NCI-H82 treated with DMSO at 0.1 percent for 48 hours (cell line): Measurements from ENCODE around the gene NKIRAS1.

Source experiments
- DNase-seq: peaks from one replicate; lab custom pipeline; 2025; ENCODE audit not compliant: unreplicated experiment; lab: John Stamatoyannopoulos, UW

Gene NKIRAS1

DNA sequence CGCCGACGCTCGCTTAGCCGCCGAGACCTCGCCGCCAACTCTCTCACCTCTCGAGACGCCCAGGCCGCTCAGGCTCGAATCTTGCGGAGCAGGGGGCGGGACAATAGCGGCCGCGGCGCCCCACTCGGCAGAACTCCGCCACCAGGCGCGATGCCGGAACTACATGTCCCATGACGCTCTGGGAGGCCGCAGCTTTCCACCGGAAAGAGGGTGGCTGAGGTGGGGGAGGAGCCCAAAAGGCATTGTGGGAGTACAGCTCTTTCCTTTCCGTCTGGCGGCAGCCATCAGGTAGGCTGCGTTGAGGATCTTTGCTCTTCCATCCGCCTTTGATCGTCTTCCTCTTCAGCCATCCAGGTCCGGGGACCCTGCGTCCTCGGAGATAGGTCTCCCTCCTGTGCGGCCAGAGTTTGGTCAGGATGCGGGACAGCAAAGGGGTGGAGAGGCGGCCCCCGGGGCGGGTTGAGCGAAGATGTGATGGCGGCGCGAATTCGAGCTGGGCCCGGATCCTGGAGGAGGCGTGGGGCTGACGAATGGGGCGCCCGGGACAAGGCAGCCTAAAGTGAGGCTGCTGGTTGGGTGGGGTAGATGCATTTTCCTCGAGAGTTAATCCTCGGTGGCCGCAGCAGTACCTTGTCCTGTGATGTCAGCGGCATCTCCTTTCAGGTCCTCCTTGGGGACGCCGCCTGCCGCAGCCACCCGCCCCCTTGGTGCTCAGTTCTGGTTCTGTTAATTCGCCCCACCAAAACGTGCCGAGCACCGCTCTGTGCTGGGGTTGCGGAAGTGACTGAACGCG is at the start of gene NKIRAS1, which contains the start of gene RPL15:
NKIRAS1 (minus strand) TSS at position 105 of the 793 bp plus-strand sequence. CDS start 6,086 bp downstream, outside the sequence.
RPL15 (plus strand) TSS at position 247 of the 793 bp plus-strand sequence. CDS start 728 bp downstream, outside the sequence.
- DNase-seq = peak; percentile 88

DNA sequence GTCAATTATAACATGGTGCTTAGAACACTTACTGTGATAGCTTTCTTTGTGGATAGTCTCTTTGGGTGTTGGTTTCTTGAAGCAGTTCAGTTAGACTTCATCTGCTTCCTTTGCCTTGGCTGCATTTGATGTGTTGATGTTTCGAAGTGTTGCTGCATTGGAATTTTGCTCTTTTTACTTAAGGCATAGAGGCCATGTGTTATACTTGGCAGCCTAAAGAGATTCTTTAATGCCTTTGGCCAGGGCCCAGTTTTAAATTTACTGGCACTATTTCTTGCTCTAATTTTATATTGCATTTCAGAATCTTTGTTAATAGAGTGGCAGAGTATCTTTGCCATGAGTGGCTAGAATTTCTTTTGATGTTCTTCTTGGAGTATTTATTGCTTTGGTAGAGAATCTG is 49.5 kb upstream of the NKIRAS1 start:
- no peak for DNase-seq

GRCh38 chr3:23964537-23965235 is 47.9 kb upstream of the NKIRAS1 start:
- DNase-seq = no peak

DNA sequence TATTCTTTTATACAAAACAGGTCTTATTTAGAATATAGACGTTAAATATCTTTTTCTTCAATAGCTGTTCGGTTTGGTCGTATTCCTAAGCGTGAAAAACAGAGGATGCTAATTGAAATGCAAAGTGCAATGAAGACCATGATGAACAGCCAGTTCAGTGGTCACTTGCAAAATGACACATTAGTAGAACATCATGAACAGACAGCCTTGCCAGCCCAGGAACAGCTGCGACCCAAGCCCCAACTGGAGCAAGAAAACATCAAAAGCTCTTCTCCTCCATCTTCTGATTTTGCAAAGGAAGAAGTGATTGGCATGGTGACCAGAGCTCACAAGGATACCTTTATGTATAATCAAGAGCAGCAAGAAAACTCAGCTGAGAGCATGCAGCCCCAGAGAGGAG is 45.1 kb upstream of the NKIRAS1 start:
- no peak for DNase-seq

DNA sequence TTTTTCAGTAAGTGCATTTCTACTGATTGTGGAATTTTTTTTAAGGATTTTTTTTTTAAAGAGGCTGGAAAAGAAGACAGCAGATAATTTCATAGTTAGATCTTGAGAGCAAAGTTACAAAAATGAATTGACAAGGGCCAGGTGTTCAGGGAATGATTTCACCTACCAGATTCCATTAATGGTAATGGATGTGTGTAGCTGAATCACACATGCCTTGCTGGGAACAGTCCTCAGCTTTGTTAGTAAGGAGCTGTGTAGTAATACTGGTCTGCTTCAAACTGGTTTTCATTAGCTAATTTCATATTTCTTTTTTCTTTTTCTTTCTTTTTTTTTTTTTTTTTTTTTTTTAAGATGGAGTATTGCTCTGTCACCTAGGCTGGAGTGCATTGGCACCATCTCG is 44.3 kb upstream of the NKIRAS1 start:
- no peak for DNase-seq

DNA sequence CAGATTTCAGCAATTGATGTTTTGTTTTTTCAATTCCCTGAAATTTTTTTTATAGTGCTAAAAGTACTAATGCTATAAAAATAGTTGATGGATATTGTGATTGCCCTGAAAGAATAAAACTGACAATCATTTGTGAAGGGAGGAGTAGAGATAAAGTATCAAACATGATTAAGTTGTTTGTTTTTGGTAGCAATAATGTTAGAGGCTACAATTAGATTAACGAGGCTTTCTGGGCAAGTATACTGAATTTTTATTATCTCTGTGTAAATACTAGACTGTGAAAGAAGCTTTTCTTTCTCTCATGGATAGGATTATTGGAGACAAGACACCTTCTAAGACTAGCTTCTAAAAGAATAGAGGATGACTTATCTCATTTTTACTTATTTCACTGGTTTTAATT is 43.9 kb upstream of the NKIRAS1 start:
- DNase-seq = no peak

GRCh38 chr3:23959135-23959900 is 42.5 kb upstream of the NKIRAS1 start:
- no peak for DNase-seq

DNA sequence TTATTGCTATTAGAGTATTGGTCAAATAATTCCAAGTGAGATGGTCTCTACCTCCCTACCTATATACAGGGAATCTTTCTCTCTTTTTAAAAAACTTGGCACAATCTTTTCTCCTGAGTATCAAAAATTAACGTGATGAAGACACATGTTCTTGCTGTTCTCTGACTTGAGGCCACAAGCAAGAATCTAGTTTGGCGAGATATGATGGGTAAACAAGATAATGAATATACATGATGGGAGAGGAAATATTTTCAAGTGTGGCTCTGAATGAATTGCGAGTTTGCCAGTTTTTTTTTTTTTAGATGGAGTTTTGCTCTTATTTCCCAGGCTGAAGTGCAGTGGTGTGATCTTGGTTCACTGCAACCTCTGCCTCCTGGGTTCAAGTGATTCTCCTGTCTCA is 39.9 kb upstream of the NKIRAS1 start:
- no peak for DNase-seq

DNA sequence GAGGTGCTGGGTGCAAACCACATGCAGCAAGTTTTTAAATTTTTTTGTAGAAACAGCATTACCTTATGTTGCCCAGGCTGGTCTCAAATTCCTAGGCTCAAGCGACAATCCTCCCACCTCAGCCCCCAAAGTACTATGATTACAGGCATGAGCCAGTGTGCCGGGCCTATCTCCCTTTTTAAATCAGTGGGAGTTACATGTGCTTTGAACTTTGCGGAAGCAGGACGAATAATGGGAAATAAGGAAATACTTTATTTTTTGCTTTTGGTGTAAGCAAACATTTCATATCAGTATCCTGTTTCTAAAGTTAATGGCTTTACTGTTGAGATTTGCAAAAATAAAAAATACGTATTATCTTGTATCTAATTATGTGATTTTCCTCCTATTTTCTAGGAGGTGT is 37.4 kb upstream of the NKIRAS1 start:
- DNase-seq = no peak

- DNase-seq = no peak
Measured at GRCh38 chr3:23953523-23953922, 36.7 kb upstream of the NKIRAS1 start.

DNA sequence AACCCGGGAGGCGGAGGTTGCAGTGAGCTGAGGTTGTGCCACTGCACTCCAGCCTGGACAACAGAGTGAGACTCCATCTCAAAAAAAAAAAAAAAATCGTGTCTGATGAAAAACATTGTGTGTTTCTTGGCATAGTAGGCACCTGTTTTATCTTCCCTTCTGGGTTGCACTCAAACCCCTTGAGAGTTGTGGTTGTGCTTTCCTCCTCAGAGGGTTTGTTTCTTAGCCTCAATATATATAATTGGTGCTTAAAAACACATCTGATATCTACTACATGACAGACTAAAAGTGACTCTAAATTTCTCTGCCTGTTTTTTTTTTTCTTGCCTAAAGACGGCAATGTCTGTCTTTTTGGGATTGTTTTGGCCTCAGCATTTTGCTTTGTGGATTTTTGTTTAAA is 35.9 kb upstream of the NKIRAS1 start:
- DNase-seq = no peak

GRCh38 chr3:23950293-23950692 is 33.5 kb upstream of the NKIRAS1 start:
- DNase-seq = no peak

- DNase-seq = no peak
Measured at GRCh38 chr3:23949784-23950183, 33.0 kb upstream of the NKIRAS1 start.

- no peak for DNase-seq
Measured at GRCh38 chr3:23948761-23949160, 32.0 kb upstream of the NKIRAS1 start.

DNA sequence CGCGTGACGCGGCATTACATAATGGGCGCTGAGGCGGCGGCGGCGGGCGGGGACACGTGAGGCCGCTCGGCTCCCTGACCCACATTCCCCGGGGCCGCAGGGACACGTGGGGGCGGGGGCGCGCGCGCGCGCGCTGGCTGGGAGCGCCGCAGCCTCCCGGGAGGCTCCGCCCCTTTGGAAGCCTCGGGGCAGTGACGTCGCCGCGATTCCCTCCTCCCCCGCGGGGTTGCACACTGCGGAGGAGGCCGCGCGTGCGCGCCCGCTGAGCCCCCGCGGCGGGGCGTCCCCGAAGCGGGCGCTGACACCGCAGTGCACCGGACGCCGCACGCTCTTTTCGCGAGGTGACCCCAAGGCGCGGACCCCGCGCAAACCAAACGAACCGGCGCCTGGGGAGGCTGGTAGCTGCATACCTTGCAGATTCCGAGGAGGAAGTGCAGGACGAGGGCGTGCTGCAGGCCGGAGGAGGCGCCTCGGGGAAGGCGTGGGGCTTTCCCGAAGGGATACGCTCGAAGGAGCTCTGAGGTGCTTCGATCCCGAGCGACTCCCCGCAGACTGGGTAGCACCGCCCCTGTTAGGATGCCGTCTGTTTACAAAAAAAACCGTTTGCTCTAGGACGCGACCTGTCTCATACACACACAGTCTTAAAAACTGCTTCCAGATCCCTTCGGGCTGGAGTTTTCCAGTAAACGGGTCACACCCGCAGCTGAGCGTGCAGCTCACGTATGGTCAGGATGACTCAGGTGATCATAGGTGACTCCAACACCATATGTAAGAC is 29.3 kb upstream of the NKIRAS1 start:
- DNase-seq = peak; percentile 71

- DNase-seq = no peak
Measured at GRCh38 chr3:23945663-23945912, 28.8 kb upstream of the NKIRAS1 start.

DNA sequence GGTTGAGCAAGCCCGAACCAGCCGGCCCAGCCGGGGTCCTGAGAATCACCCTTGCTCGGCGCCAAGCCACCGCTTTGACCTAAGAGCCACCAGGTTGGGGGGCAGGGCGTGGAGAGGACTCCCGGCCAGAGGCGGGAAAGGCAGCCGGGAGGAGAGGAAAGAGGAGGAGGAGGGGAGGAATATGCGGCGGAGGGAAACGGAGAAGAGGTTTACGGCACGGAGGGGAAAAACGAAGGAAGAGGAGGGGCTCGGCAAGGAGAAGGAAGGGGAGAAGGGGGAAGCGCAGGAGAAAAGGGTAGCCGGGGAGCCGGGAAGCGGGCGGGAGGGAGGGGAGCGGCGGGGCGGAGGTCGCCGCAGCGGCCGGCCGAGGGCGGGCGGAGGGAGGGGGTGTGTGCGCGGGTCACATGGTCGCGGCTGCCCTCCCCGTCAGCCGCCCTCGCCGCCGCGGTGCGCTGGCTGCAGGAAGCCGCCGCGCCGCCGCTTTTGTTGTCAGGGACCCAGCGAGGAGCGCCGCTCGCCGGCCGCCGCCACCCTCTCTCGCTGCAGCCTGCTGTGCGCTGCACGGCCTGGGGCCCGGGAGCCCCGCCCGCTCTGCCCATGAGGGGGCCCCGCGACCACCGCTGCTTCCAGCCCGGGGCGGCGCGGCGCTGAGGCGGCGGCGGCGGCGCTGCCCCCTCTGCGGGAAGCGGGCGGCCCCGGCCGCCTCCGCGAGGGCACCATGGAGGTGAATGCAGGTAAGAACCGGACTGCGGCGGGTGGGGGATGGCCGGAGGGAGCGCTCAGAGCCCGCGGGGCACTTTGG is 28.3 kb upstream of the NKIRAS1 start, which contains the start of gene NR1D2:
NR1D2 (plus strand) TSS at position 426 of the 802 bp plus-strand sequence; CDS start at position 719, 293 bp downstream.
- DNase-seq = peak; percentile 60

DNA sequence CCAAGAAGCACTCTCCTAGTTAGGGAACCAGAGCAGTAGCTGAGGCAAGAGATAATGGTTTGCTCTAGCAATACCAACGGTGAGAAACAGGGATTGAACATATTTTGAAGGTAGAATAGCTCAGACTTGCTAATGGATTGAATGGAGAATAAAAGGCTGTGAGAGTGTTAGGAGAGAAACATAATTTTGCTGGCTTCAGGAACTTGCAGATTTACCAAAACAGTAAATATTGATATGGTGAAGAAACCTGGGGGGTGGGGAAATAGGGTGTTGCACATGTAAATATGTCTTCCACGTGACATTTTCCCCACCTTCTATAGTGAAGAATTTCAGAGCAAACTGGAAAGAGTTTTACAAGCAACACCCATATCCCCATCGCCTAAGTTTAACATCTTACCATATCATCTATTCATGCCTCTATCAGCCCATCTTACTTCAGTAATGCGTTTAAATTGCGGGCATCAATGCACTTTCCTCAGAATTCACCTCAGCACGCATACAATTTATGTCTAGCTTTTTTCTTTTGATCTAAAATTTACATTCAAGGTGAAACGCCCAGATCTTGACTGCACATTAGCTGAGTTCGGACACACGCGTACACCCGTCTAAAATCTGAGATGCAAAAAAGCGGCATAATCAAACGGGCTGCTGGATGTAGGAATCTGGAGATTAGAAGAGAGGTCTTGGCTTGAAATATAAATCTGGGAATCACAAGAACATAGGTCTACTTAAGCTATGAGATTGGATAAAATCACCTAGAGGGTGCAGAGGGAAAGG is 27.4 kb upstream of the NKIRAS1 start:
- DNase-seq = no peak

DNA sequence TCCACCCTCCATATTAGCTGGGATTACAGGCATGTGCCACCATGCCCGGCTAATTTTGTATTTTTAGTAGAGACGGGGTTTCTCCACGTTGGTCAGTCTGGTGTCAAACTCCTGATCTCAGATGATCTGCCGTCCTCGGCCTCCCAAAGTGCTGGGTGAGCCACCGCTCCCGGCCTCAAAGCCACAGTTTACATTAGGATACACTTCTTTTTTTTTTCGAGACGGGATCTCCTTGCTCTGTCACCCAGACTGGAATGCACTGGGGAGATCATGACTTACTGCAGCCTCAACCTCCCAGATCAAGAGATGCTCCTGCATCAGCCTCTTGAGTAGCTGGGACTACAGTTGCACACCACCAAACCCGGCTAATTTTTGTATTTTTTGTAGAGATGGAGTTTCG is 25.8 kb upstream of the NKIRAS1 start:
- DNase-seq = no peak
